ENCODE data around the gene ELP5.

DNA sequence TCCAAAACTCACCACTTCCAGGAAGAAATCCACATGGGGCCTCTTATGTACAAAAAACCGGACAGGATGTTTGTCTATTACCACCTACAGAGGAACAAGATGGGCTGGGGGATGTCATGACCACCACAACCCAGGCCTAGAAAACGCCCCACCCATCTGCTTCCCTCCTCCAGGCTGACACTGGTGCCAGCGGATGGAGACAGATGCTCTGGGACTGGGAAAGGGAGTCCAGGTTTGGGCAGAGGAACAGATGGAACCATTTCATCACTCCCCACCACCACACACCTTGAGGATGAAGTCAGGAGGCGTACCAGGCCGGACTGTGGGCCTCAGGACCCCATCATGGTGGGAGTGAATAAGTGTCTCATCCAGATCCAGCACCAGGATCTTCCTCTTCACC is 5.2 kb upstream of the ELP5 start:
- TF ChIP-seq, protein P1, sequence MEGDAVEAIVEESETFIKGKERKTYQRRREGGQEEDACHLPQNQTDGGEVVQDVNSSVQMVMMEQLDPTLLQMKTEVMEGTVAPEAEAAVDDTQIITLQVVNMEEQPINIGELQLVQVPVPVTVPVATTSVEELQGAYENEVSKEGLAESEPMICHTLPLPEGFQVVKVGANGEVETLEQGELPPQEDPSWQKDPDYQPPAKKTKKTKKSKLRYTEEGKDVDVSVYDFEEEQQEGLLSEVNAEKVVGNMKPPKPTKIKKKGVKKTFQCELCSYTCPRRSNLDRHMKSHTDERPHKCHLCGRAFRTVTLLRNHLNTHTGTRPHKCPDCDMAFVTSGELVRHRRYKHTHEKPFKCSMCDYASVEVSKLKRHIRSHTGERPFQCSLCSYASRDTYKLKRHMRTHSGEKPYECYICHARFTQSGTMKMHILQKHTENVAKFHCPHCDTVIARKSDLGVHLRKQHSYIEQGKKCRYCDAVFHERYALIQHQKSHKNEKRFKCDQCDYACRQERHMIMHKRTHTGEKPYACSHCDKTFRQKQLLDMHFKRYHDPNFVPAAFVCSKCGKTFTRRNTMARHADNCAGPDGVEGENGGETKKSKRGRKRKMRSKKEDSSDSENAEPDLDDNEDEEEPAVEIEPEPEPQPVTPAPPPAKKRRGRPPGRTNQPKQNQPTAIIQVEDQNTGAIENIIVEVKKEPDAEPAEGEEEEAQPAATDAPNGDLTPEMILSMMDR (IDR thresholded peaks at IDR 0.05; ENCODE audit: low read depth, low read length, poor library complexity, severe bottlenecking): no peak
- no peak for TF ChIP-seq EZH2phosphoT487 (IDR thresholded peaks at IDR 0.05; ENCODE audit: borderline replicate concordance, low read length)

Measured in DOHH2 (cell line).